Thyroid gland (tissue), 4 donors: ENCODE results near the gene NHSL1. TPM values are rescaled to one million over a fixed set of nuclear protein-coding genes. Genes with fewer than 3 reads are reported as not detected.
A peak's percentile ranks its signal among the peaks of the same experiment; 100 is the strongest.

ENCODE experiments used
- DNase-seq, 2 donors: peaks; one replicate each; pipeline ENCODE4 v3.0.0-alpha.2; 2019
- H3K27ac ChIP-seq, 3 donors: fragments of 200-600 bp; sonication (generic); 1 replicate in 2 of 3; 2 replicates in 1 of 3; pipeline ENCODE4 v1.5.1; 2016 to 2019; ENCODE audit warnings: mild to moderate bottlenecking in 1 of 3, moderate library complexity in 1 of 3
- H3K27me3 ChIP-seq: fragments of 200-600 bp; sonication (generic); one replicate; pipeline ENCODE4 v1.5.1; 2019
- H3K36me3 ChIP-seq, 2 donors: fragments of 200-600 bp; sonication (generic); one replicate each; pipeline ENCODE4 v1.5.1; 2016 to 2019
- H3K4me1 ChIP-seq, 2 donors: fragments of 200-600 bp; sonication (generic); one replicate each; pipeline ENCODE4 v1.5.1; 2017 to 2019
- H3K4me3 ChIP-seq, 3 donors: fragments of 200-600 bp; sonication (generic); replicated peaks in 1 of 3; 1 replicate in 2 of 3; 2 replicates in 1 of 3; pipeline ENCODE4 v1.5.1; 2016; ENCODE audit warnings: mild to moderate bottlenecking in 1 of 3
- H3K9me3 ChIP-seq: fragments of 200-600 bp; sonication (generic); one replicate; pipeline ENCODE4 v1.5.1; 2017
- POLR2A ChIP-seq, 2 donors: fragments of 450-650 bp; IDR thresholded peaks; one replicate each; pipeline ENCODE4 v1.6.1; 2017; ENCODE audit warnings: antibody characterized with exemption in 2 of 2, mild to moderate bottlenecking in 2 of 2, moderate library complexity in 1 of 2
- WGBS, 2 donors: methylation state at CpG; one replicate each; pipeline ENCODE4 v1.1.5; 2017; 5-methylcytosine and 5-hydroxymethylcytosine counted together
- intact Hi-C: fragments of 100-400 bp; cut with DNase I; formaldehyde crosslinking; loops from one replicate; pipeline ENCODE4 v1.15.1; 2023
- total RNA-seq, 4 donors: library from RNA; depleted of rRNA; stranded (reverse); fragments of >200 nt; gene quantifications; one replicate each; pipeline ENCODE4 v1.2.3, GENCODE V29; 2016
- TF ChIP-seq, protein P1 (sequence below), 6 experiments: fragments of 200-600 bp in 3 of 6; fragments of 450-650 bp in 3 of 6; sonication (generic) in 3 of 6; IDR thresholded peaks; one replicate each; pipeline ENCODE4 v1.5.1; 2016 to 2019; ENCODE audit warnings: antibody characterized with exemption in 6 of 6, mild to moderate bottlenecking in 2 of 6, inconsistent platforms in 1 of 6, moderate library complexity in 1 of 6

Gene NHSL1
- total RNA-seq, 4 donors from 2014 or later = 5.0 to 13.9 (median 8.6) TPM

DNA sequence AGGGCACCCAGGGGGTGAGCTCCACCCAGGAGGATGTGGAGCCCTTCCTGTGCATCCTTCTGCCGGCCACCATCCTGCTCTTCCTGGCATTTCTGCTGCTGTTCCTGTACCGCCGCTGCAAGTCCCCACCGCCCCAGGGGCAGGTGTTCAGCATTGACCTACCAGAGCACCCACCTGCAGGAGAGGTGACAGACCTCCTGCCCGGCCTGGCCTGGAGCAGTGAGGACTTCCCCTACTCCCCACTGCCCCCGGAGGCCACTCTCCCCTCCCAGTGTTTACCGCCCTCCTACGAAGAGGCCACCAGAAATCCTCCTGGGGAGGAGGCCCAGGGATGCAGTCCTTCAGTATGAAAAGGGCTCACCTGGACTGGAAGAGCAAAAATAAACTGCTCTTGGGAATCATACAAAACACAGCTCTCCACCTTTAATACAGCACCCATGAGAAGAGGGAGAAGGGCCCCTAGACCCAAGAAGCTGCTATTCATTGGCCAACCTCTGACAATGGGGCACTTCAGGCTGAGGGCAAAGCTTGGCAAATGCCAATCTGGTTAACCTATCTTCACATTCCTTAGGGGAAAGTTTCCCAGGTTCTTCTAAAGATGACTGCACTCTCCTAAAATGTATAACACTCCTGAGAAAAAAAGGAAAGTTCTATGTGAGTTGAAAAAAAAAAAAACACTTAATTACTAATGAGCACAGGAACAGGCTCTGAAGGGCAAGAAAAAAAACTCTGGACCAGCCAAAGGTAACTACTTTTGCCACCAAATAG, 116.6 kb downstream of the NHSL1 start:
- H3K9me3 ChIP-seq = no peaks in the 10 kb centered on the region
- no peak overlapping the region for H3K27ac ChIP-seq
- no peaks in the 10 kb centered on the region for H3K36me3 ChIP-seq
- H3K4me3 ChIP-seq = no peak overlapping the region
- H3K4me1 ChIP-seq = no peaks in the 10 kb centered on the region
- TF ChIP-seq, protein P1, sequence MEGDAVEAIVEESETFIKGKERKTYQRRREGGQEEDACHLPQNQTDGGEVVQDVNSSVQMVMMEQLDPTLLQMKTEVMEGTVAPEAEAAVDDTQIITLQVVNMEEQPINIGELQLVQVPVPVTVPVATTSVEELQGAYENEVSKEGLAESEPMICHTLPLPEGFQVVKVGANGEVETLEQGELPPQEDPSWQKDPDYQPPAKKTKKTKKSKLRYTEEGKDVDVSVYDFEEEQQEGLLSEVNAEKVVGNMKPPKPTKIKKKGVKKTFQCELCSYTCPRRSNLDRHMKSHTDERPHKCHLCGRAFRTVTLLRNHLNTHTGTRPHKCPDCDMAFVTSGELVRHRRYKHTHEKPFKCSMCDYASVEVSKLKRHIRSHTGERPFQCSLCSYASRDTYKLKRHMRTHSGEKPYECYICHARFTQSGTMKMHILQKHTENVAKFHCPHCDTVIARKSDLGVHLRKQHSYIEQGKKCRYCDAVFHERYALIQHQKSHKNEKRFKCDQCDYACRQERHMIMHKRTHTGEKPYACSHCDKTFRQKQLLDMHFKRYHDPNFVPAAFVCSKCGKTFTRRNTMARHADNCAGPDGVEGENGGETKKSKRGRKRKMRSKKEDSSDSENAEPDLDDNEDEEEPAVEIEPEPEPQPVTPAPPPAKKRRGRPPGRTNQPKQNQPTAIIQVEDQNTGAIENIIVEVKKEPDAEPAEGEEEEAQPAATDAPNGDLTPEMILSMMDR (IDR thresholded peaks at IDR 0.05) = no peak
- no peak for TF ChIP-seq POLR2A (IDR thresholded peaks at IDR 0.05)
- whole genome bisulfite sequencing, 2 donors = 82 to 98% methylated on average over 6 to 8 of the region's 8 CpGs
- no peak for DNase-seq
- intact Hi-C loops = no loop called here
- no peaks in the 10 kb centered on the region for H3K27me3 ChIP-seq

DNA sequence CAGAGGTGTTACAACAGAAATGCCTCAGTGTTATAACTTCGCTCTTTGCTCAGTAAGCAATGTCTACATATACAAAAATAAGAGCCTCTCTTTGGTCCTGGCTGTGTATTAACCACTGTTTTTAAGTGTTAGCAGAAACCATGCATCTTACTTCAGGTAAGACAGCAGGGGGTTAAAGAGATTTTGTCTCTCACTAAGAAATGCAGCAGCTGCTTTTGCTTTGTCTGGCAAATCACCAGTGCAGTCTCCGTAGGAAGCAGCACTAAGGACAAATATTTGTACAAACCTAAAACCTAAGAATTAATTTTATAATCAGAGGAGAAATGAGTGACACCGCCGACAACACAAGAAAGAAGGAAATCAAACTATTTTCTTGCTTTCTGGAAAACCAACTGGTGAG, 120.8 kb downstream of the NHSL1 start:
- H3K36me3 ChIP-seq = no peaks in the 10 kb centered on the region
- DNase-seq = no peak
- 71 to 73% methylated on average over 4 of the region's 4 CpGs for WGBS, 2 donors
- intact Hi-C loops = no loop called here
- no peaks in the 10 kb centered on the region for H3K9me3 ChIP-seq
- H3K4me1 ChIP-seq = no peaks in the 10 kb centered on the region
- TF ChIP-seq POLR2A (IDR thresholded peaks at IDR 0.05) = no peak
- TF ChIP-seq, protein P1 (IDR thresholded peaks at IDR 0.05) = no peak
- H3K27me3 ChIP-seq = no peaks in the 10 kb centered on the region
- H3K27ac ChIP-seq = no peak overlapping the region
- H3K4me3 ChIP-seq = no peak overlapping the region

DNA sequence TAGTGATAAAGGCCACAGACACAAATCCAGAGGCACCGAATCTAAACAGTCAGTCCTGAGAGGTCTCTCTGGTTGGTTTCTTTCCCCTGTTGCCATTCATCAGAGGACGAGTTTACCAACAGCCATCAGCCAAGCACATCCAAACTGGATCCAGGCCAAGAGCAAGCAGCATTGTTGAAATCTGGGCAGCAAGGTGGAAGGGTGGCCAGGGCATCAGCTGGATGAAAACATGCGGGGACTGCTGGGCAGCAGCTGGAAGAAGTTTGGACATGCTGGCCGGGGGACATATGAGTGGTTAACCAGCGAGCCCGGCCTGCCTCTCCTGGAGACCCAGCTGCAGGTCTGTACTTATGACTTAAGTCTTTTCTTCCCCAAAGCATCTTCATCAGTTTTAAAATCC, 121.5 kb downstream of the NHSL1 start, which contains the start of gene SMIM28:
Gene SMIM28 (plus strand): TSS at position 62 of the 400 bp plus-strand sequence. CDS start 168 bp downstream, at position 230.
- intact Hi-C loops = no loop called here
- H3K9me3 ChIP-seq = no peaks in the 10 kb centered on the region
- 52 to 63% methylated on average over 6 of the region's 6 CpGs for WGBS, 2 donors
- DNase-seq = peak; percentile 40 to 52
- no peak within 1 kb of the TSS for H3K4me3 ChIP-seq
- TF ChIP-seq, protein P1 (IDR thresholded peaks at IDR 0.05) = no peak
- no peak for TF ChIP-seq POLR2A (IDR thresholded peaks at IDR 0.05)
- H3K27ac ChIP-seq = no peak within 1 kb of the TSS
- no peaks in the 10 kb centered on the region for H3K36me3 ChIP-seq
- no peaks in the 10 kb centered on the region for H3K27me3 ChIP-seq
- no peaks in the 10 kb centered on the region for H3K4me1 ChIP-seq

DNA sequence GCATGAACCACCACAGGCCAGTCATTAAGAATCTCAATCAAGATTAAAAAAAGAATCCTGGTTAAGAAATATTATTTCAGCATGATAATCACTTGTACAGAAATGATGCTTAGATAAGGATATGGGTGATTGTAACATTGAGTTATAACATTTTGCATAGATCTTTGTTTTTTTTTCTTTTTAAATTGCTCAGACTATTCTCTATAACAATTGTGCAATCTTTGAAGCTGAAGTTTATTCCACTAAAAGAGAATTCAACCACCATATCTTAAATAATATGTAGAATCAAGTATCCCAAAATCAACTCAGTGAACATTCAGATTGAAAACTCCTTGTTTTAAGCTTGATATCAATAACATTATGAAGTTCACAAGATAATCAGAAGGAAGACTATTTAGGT, 122.3 kb downstream of the NHSL1 start:
- H3K27me3 ChIP-seq = no peaks in the 10 kb centered on the region
- intact Hi-C loops = no loop called here
- DNase-seq = no peak
- TF ChIP-seq POLR2A (IDR thresholded peaks at IDR 0.05) = no peak
- TF ChIP-seq, protein P1 (IDR thresholded peaks at IDR 0.05) = no peak
- no peak overlapping the region for H3K4me3 ChIP-seq
- H3K4me1 ChIP-seq = no peaks in the 10 kb centered on the region
- no peak overlapping the region for H3K27ac ChIP-seq
- no peaks in the 10 kb centered on the region for H3K9me3 ChIP-seq
- H3K36me3 ChIP-seq = no peaks in the 10 kb centered on the region

DNA sequence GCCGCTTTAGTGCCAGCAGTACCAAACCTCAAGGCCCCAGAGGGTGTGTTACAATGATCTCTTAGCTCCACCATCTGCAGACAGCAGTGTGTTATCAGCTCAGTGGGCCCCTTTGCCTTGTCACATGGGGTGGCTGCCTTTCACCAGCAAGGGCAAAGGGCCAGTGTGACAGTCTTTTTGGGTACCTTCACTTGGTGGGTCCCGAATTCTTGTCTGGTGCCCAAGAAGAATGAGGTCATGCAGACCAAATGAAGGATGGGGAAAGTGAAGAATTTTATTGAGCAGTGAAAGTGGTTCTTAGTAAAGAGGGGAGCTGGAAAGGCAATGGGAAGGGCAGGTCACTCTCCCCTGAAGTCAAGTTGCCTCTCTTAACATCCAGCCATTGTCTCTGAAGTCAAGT, 124.5 kb downstream of the NHSL1 start:
- no peak overlapping the region for H3K27ac ChIP-seq
- 92 to 95% methylated on average over 2 of the region's 2 CpGs for WGBS, 2 donors
- H3K4me1 ChIP-seq = no peaks in the 10 kb centered on the region
- no peak overlapping the region for H3K4me3 ChIP-seq
- no peak for TF ChIP-seq POLR2A (IDR thresholded peaks at IDR 0.05)
- no peaks in the 10 kb centered on the region for H3K36me3 ChIP-seq
- H3K27me3 ChIP-seq = no peaks in the 10 kb centered on the region
- DNase-seq = no peak
- H3K9me3 ChIP-seq = no peaks in the 10 kb centered on the region
- intact Hi-C loops = no loop called here
